Right cardiac atrium (tissue), 5 donors: ENCODE data around the gene RER1. TPM values are rescaled to one million over a fixed set of nuclear protein-coding genes. Genes with fewer than 3 reads are reported as not detected.

Experiments
- ATAC-seq, 2 donors: fragments of 200-7000 bp; cut with Tn5 transposase; one replicate each; pipeline versions ENCODE4 v1.8.0 to v1.9.1; 2020; ENCODE audit warnings: moderate library complexity in 2 of 2, mild to moderate bottlenecking in 1 of 2
- DNase-seq, 3 donors: peaks; one replicate each; pipeline ENCODE4 v3.0.0-alpha.2; 2020
- H3K27ac ChIP-seq: one replicate; pipeline ENCODE4 v1.5.1; 2013; ENCODE audit warnings: mild to moderate bottlenecking, low read length, control low read depth, moderate library complexity
- H3K27me3 ChIP-seq: one replicate; pipeline ENCODE4 v1.6.1; 2013; ENCODE audit not compliant: control insufficient read depth, insufficient read depth
- H3K4me1 ChIP-seq: one replicate; pipeline ENCODE4 v1.6.1; 2013; ENCODE audit warnings: low read length; ENCODE audit not compliant: control insufficient read depth, insufficient read depth
- H3K4me3 ChIP-seq: one replicate; pipeline ENCODE4 v1.5.1; 2013; ENCODE audit warnings: low read length, control low read depth
- H3K9me3 ChIP-seq: one replicate; pipeline ENCODE4 v1.6.1; 2013; ENCODE audit warnings: low read length; ENCODE audit not compliant: control insufficient read depth
- WGBS: extraction: QIAGEN DNeasy Blood & Tissue Kit; methylation state at CpG from one replicate; pipeline ENCODE4 v1.1.7; 2013; 5-methylcytosine and 5-hydroxymethylcytosine counted together
- intact Hi-C, 4 donors: fragments of 100-400 bp; cut with DNase I; formaldehyde crosslinking; loops; one replicate each; pipeline versions ENCODE4 v1.11.0 to v1.14.0; 2022 to 2023
- polyA plus RNA-seq: library from polyadenylated mRNA; stranded (reverse); fragments of 200-250 nt; gene quantifications from one replicate; pipeline ENCODE4 v1.2.3, GENCODE V29; 2013
- total RNA-seq, 4 donors: library from RNA; stranded (reverse); fragmentation: NEBNext Ultra II Directional; extraction: Animal tissue kit (Norgen Biotek cat#: 25700); gene quantifications; one replicate each; pipeline ENCODE4 v1.2.1, GENCODE V29; 2021
- donor health status: healthy with polysubstance abuse.
- donor health status: DM: no; HTN: yes; CAD: no.
- donor health status: DM: no; HTN: no; CAD: no.
- donor health status: DM: no; HTN: yes; CAD: no; lungs with severe emphysema.
- donor health status: DM: yes; HTN: yes; CAD: no.

RER1 gene
- total and polyA plus RNA-seq, 5 donors, result 50.3 to 93.9 (median 86.2) TPM

- Histone ChIP-seq H3K4me3 (no peak overlapping the region), H3K9me3 (no peaks in the 10 kb centered on the region), H3K27ac (no peak overlapping the region), H3K27me3 (no peaks in the 10 kb centered on the region), H3K4me1 (peaks cover 5% of the 10 kb centered on the region)
- ATAC-seq (no peak), DNase-seq (peak in 1 of 3 donors; percentile 23)
- intact Hi-C loops, result no loop called here
- WGBS, result 89% methylated on average over 17 of the region's 17 CpGs
Measured at GRCh38 chr1:2396059-2396458, 4.4 kb downstream of the RER1 start.

- no peaks in the 10 kb centered on the region for H3K9me3 ChIP-seq
- intact Hi-C loops, result no loop called here
- ATAC-seq (no peak), DNase-seq (peak in 1 of 3 donors; percentile 32)
- no peak overlapping the region for H3K4me3 ChIP-seq
- no peaks in the 10 kb centered on the region for H3K27me3 ChIP-seq
- WGBS, result 87% methylated on average over 5 of the region's 5 CpGs
- H3K27ac ChIP-seq, result no peak overlapping the region
- H3K4me1 ChIP-seq, result peaks cover 5% of the 10 kb centered on the region
Measured at GRCh38 chr1:2396476-2396875, 4.8 kb downstream of the RER1 start.

- no peak overlapping the region for H3K4me3 ChIP-seq
- intact Hi-C loops, result no loop called here
- H3K9me3 ChIP-seq, result no peaks in the 10 kb centered on the region
- peaks cover 5% of the 10 kb centered on the region for H3K4me1 ChIP-seq
- DNase-seq, result peak in 1 of 3 donors; percentile 45
- ATAC-seq, result no peak
- H3K27ac ChIP-seq, result no peak overlapping the region
- WGBS, result 90% methylated on average over 19 of the region's 19 CpGs
- H3K27me3 ChIP-seq, result no peaks in the 10 kb centered on the region
Measured at GRCh38 chr1:2397007-2397679, 5.5 kb downstream of the RER1 start.

- Histone ChIP-seq H3K9me3 (no peaks in the 10 kb centered on the region), H3K27ac (no peak overlapping the region), H3K4me3 (no peak overlapping the region), H3K27me3 (no peaks in the 10 kb centered on the region), H3K4me1 (no peaks in the 10 kb centered on the region)
- ATAC-seq, result no peak
- 92% methylated on average over 7 of the region's 7 CpGs for WGBS
- intact Hi-C loops, result no loop called here
- peak in 1 of 3 donors; percentile 32 for DNase-seq
Measured at GRCh38 chr1:2398871-2399270, 7.2 kb downstream of the RER1 start.

GRCh38 chr1:2399890-2400575 is 8.4 kb downstream of the RER1 start:
- H3K4me1 ChIP-seq, result no peaks in the 10 kb centered on the region
- intact Hi-C loops, result no loop called here
- H3K9me3 ChIP-seq, result no peaks in the 10 kb centered on the region
- H3K4me3 ChIP-seq, result no peak overlapping the region
- no peak overlapping the region for H3K27ac ChIP-seq
- WGBS, result 90% methylated on average over 22 of the region's 22 CpGs
- DNase-seq, result peak in 2 of 3 donors; percentile 51 to 52
- H3K27me3 ChIP-seq, result no peaks in the 10 kb centered on the region
- no peak for ATAC-seq

GRCh38 chr1:2400576-2400909 is 8.9 kb downstream of the RER1 start:
- no peaks in the 10 kb centered on the region for H3K27me3 ChIP-seq
- WGBS, result 90% methylated on average over 10 of the region's 10 CpGs
- no peak overlapping the region for H3K27ac ChIP-seq
- DNase-seq (no peak), ATAC-seq (no peak)
- no peaks in the 10 kb centered on the region for H3K4me1 ChIP-seq
- intact Hi-C loops, result no loop called here
- H3K9me3 ChIP-seq, result no peaks in the 10 kb centered on the region
- H3K4me3 ChIP-seq, result no peak overlapping the region

- H3K4me3 ChIP-seq, result no peak overlapping the region
- intact Hi-C loops, result no loop called here
- no peak overlapping the region for H3K27ac ChIP-seq
- no peaks in the 10 kb centered on the region for H3K4me1 ChIP-seq
- WGBS, result 86% methylated on average over 14 of the region's 14 CpGs
- no peaks in the 10 kb centered on the region for H3K27me3 ChIP-seq
- ATAC-seq (no peak), DNase-seq (peak in 2 of 3 donors; percentile 9 to 46)
- H3K9me3 ChIP-seq, result no peaks in the 10 kb centered on the region
Measured at GRCh38 chr1:2400950-2401649, 9.5 kb downstream of the RER1 start.

- no peak for ATAC-seq
- Histone ChIP-seq H3K4me1 (no peaks in the 10 kb centered on the region), H3K9me3 (no peaks in the 10 kb centered on the region), H3K27me3 (no peaks in the 10 kb centered on the region), H3K27ac (no peak overlapping the region), H3K4me3 (no peak overlapping the region)
- WGBS, result 93% methylated on average over 23 of the region's 23 CpGs
- peak in 2 of 3 donors; percentile 41 to 45 for DNase-seq
- intact Hi-C loops, result no loop called here
Measured at GRCh38 chr1:2402420-2402819, 10.8 kb downstream of the RER1 start.

- peak in 2 of 3 donors; percentile 50 to 64 for DNase-seq
- intact Hi-C loops, result no loop called here
- H3K9me3 ChIP-seq, result no peaks in the 10 kb centered on the region
- no peak overlapping the region for H3K4me3 ChIP-seq
- H3K4me1 ChIP-seq, result no peaks in the 10 kb centered on the region
- WGBS, result 80% methylated on average over 19 of the region's 19 CpGs
- no peaks in the 10 kb centered on the region for H3K27me3 ChIP-seq
- ATAC-seq, result no peak
- H3K27ac ChIP-seq, result no peak overlapping the region
Measured at GRCh38 chr1:2403273-2403672, 11.6 kb downstream of the RER1 start.

GRCh38 chr1:2404142-2404889 is 12.7 kb downstream of the RER1 start:
- intact Hi-C loops, result no loop called here
- DNase-seq (peak in 2 of 3 donors; percentile 47 to 51), ATAC-seq (no peak)
- H3K27me3 ChIP-seq, result no peaks in the 10 kb centered on the region
- H3K4me1 ChIP-seq, result no peaks in the 10 kb centered on the region
- H3K4me3 ChIP-seq, result no peak overlapping the region
- WGBS, result 78% methylated on average over 29 of the region's 29 CpGs
- H3K27ac ChIP-seq, result no peak overlapping the region
- no peaks in the 10 kb centered on the region for H3K9me3 ChIP-seq
